ENCODE data around the gene TMEM128.

Gene TMEM128

GRCh38 chr4:4288098-4288497 is 40.1 kb upstream of the TMEM128 start:
- TF ChIP-seq CTCF (IDR thresholded peaks at IDR 0.05; ENCODE audit: low read length), result no peak
- no peak for TF ChIP-seq EZH2phosphoT487 (IDR thresholded peaks at IDR 0.05; ENCODE audit: low read length)
- no peak for TF ChIP-seq EZH2 (optimal IDR thresholded peaks at IDR 0.05; ENCODE audit: low read depth, low read length)

GRCh38 chr4:4284827-4285618 is 37.0 kb upstream of the TMEM128 start:
- no peaks in the 10 kb centered on the region for H3K27me3 ChIP-seq (replicated peaks; ENCODE audit: insufficient read depth, low read length)
- no peaks in the 10 kb centered on the region for H4K20me1 ChIP-seq (ENCODE audit: insufficient read depth, low read length)
- TF ChIP-seq EZH2 (optimal IDR thresholded peaks at IDR 0.05; ENCODE audit: low read depth, low read length) (no peak), EZH2phosphoT487 (IDR thresholded peaks at IDR 0.05; ENCODE audit: low read length) (no peak), CTCF (IDR thresholded peaks at IDR 0.05; ENCODE audit: low read length) (no peak)
- no peaks in the 10 kb centered on the region for H3K9me2 ChIP-seq (replicated peaks; ENCODE audit: insufficient read depth, low read length)
- H3K36me3 ChIP-seq (replicated peaks; ENCODE audit: insufficient read depth, low read length), result peaks cover 16% of the 10 kb centered on the region; the same call in 1 of the 2 replicates
- no peaks in the 10 kb centered on the region for H3K9me3 ChIP-seq (replicated peaks; ENCODE audit: insufficient read depth, low read length)
- peaks cover 68% of the 10 kb centered on the region for H3K79me2 ChIP-seq (ENCODE audit: low read length)
- H3K9ac ChIP-seq (ENCODE audit: low read length), result no peak overlapping the region
- no peak overlapping the region for H2AFZ ChIP-seq (ENCODE audit: low read length)
- no peak for DNase-seq
- H3K27ac ChIP-seq (ENCODE audit: low read length), result no peak overlapping the region
- 0 out of 2 replicates have a peak, but pooled peaks cover 4% of the 10 kb centered on the region for H3K4me1 ChIP-seq (ENCODE audit: low read length)
- H3F3A ChIP-seq (ENCODE audit: insufficient read depth, low read length), result no peaks in the 10 kb centered on the region
- no peak overlapping the region for H3K4me3 ChIP-seq (ENCODE audit: low read length)
- H3K4me2 ChIP-seq (ENCODE audit: low read depth, low read length), result no peak overlapping the region

More at GRCh38 chr4:4288098-4288497, 40.1 kb upstream of the TMEM128 start:
- Histone ChIP-seq H3K4me2 (ENCODE audit: low read depth, low read length) (no peak overlapping the region), H3K27me3 (replicated peaks; ENCODE audit: insufficient read depth, low read length) (no peaks in the 10 kb centered on the region), H3F3A (ENCODE audit: insufficient read depth, low read length) (peaks cover 13% of the 10 kb centered on the region), H3K9me2 (replicated peaks; ENCODE audit: insufficient read depth, low read length) (no peaks in the 10 kb centered on the region), H3K79me2 (ENCODE audit: low read length) (peaks cover 88% of the 10 kb centered on the region), H3K27ac (ENCODE audit: low read length) (no peak overlapping the region), H3K9ac (ENCODE audit: low read length) (no peak overlapping the region), H3K36me3 (replicated peaks; ENCODE audit: insufficient read depth, low read length) (peaks cover 8% of the 10 kb centered on the region; the same call in 1 of the 2 replicates), H2AFZ (ENCODE audit: low read length) (no peak overlapping the region), H3K4me3 (ENCODE audit: low read length) (no peak overlapping the region), H3K4me1 (ENCODE audit: low read length) (peaks cover 10% of the 10 kb centered on the region; the same call in 1 of the 2 replicates), H4K20me1 (ENCODE audit: insufficient read depth, low read length) (no peaks in the 10 kb centered on the region), H3K9me3 (replicated peaks; ENCODE audit: insufficient read depth, low read length) (no peaks in the 10 kb centered on the region)
- no peak for DNase-seq

- peaks cover 19% of the 10 kb centered on the region; the same call in 1 of the 2 replicates for H3K36me3 ChIP-seq (replicated peaks; ENCODE audit: insufficient read depth, low read length)
Measured at GRCh38 chr4:4281787-4282186, 33.8 kb upstream of the TMEM128 start.

More at GRCh38 chr4:4281787-4282186, 33.8 kb upstream of the TMEM128 start:
- peaks cover 37% of the 10 kb centered on the region for H3K79me2 ChIP-seq (ENCODE audit: low read length)
- DNase-seq, result no peak
- no peak overlapping the region for H2AFZ ChIP-seq (ENCODE audit: low read length)
- H3K9me2 ChIP-seq (replicated peaks; ENCODE audit: insufficient read depth, low read length), result no peaks in the 10 kb centered on the region
- H3K4me1 ChIP-seq (ENCODE audit: low read length), result no peaks in the 10 kb centered on the region
- no peak overlapping the region for H3K4me2 ChIP-seq (ENCODE audit: low read depth, low read length)
- H3K4me3 ChIP-seq (ENCODE audit: low read length), result no peak overlapping the region
- no peak overlapping the region for H3K27ac ChIP-seq (ENCODE audit: low read length)
- no peaks in the 10 kb centered on the region for H3F3A ChIP-seq (ENCODE audit: insufficient read depth, low read length)
- TF ChIP-seq CTCF (IDR thresholded peaks at IDR 0.05; ENCODE audit: low read length), result no peak
- no peak for TF ChIP-seq EZH2 (optimal IDR thresholded peaks at IDR 0.05; ENCODE audit: low read depth, low read length)
- H4K20me1 ChIP-seq (ENCODE audit: insufficient read depth, low read length), result no peaks in the 10 kb centered on the region
- no peaks in the 10 kb centered on the region for H3K9me3 ChIP-seq (replicated peaks; ENCODE audit: insufficient read depth, low read length)
- H3K9ac ChIP-seq (ENCODE audit: low read length), result no peak overlapping the region
- H3K27me3 ChIP-seq (replicated peaks; ENCODE audit: insufficient read depth, low read length), result no peaks in the 10 kb centered on the region
